HG02885 (cell line): ENCODE measurements around the gene GGA2.
"Not testable (repeated sequence)": the region's sequence is repeated elsewhere in the genome, so short reads cannot be mapped to it uniquely, and the experiment has no call there.

Experiments
- ATAC-seq: cut with Tn5 transposase; IDR thresholded peaks from one replicate; pipeline ENCODE4 v1.9.1; 2021; ENCODE audit warnings: mild to moderate bottlenecking; ENCODE audit not compliant: unreplicated experiment, poor library complexity

The GGA2 gene

DNA sequence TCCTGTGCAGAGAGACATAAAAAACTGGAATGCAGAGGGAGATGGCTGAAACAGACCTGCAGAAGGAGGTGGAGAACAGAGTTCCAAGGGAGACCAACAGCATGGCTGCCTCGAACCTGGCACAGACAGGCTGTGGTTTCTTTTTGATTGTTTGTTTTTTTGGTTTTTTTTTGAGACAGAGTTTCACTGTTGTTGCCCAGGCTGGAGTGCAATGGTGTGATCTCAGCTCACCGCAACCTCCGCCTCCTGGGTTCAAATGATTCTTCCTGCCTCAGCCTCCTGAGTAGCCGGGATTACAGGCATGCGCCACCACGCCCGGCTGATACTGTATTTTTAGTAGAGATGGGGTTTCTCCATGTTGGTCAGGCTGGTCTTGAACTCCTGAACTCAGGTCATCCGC lies 26.8 kb downstream of the GGA2 start:
- not testable (repeated sequence) for ATAC-seq

DNA sequence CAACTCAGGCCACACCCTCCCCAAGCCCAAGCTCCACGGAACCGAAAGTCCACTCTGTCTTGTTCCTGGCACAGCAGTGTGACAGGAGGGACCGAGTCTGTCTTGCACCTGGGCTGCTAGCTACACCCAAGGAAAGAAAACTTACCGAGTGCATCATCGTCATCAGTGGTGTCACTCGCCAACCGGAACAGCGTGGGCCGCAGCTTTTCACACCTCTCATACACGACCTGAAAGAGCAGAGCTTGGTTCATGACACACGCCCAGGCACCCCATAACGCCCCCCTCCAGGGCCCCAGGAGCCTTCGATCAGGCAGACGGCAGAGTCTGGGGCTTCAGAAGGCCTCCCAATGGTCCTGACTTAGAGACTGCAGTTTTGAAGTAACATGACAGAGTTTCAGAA lies 27.5 kb downstream of the GGA2 start:
- no peak for ATAC-seq

DNA sequence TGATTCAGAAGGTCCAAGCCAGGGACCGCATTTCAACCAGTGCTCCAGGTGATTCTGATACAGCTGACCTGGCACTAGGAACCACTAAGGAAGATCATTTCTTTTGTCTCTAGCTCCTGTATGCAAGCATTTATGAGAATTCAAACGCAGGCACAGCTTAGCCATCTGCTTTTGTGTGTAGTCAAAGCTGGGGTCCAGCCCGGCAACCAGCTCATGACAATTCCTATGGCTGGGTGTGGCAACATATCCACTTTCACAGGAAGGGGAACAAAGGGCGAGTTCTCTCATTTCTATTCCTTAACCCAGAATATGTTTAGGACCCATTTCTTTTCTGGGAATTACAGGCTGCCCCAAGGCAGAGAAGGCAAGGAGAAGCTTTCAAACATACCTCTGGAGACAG lies 30.0 kb downstream of the GGA2 start:
- no peak for ATAC-seq

DNA sequence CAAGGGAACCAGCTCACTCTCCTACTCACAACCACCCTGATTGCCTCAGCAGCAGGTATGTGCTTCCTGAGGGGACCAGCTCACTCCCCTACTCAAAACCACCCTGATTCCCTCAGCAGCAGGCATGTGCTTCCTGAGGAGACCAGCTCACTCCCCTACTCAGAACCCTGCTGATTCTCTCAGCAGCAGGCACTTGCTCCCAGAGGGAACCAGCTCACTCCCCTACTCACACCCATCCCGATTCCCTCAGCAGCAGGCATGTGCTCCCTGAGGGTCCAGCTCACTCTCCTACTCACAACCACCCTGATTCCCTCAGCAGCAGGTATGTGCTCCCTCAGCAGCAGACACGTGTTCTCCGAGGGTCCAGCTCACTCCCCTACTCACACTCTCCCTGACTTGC lies 31.2 kb downstream of the GGA2 start:
- no peak for ATAC-seq

DNA sequence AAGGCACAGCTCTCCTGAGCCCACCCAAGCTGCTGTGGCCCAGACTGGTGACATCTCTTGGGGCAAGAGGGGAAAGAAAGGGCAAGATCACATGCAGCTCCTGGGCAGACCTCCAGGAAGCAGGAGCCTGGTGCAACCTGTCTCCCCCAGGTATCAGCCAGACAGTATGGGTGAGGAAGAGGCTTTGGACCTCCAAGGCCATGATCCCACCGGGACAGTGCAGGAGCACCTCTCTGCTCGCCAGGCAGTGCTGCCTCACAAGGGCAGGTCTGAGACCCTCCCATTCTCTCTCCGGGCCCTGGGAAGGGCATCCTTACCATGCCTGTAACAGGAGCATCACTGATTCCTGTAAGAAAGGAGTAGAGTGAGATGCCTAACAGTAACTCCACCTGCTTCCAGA lies 31.7 kb downstream of the GGA2 start:
- ATAC-seq: no peak

DNA sequence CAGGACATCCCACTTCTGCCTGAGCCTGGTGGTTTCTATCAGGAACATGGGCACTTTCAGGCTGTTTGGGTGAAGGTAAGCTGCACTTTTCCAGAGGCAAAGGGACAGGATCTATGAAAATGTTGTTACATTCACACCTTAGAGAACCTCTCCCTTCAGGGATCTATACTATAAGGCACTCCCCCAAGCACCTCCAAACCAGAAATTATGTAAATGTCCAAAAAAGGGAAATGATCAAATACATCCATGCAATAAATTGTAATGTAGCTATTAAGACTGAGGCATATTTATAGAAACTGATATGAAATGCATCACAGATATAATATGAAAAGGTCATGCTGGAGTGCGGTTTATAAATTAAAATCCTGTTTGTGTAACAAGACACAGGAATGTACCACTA lies 34.0 kb downstream of the GGA2 start:
- no peak for ATAC-seq

DNA sequence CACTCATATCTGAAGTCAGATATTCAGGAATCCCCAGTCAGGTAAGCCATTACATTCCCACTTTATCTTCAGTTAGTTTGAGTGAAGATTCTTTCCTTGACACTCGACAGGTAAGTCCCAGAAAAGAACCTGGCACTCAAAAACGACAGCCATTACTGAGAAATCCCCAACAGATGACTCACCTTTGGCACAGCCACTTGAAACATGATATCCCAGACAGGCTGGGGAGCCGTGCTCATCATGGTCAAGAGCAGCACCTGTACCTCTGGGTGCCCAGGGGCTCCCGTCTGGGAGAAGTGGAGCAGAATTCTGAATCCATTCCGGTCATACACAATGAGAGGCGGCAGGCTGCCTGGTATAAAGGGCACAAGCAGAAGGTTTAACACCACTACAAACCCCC lies 40.5 kb downstream of the GGA2 start:
- no peak for ATAC-seq

DNA sequence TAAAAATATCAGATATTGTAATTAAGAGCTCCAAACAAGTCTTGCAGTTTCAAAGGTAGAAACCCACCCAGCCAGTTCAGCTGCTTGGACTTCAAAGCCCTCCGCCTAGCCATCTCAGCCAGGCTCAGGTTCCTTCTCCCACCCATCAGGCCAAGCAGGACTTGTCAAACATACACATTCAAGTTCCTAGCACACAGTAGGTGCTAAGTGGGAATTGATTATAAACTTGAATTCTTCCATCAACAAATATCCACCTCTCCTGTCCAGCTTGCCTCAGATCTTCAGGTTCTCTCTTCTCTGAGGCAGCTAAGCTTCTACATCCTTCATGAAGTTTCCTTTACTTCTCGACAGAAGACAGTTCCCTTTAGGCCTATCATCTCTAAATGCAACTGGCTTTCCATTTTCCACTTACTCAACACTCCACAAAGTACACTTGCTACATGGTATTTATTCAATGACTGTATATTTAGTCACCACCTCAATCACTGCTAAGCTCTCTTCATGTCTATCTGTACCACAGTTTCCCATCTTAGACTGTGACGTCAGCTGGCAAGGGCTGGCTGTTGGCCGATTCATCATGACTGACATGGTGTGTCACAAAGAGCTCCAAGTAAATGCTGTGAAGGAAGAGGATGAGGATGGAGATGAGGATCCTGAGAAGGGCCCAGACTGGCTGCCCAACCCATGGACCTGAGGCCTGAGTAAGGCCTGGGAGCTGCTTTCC lies 44.0 kb downstream of the GGA2 start:
- no peak for ATAC-seq

DNA sequence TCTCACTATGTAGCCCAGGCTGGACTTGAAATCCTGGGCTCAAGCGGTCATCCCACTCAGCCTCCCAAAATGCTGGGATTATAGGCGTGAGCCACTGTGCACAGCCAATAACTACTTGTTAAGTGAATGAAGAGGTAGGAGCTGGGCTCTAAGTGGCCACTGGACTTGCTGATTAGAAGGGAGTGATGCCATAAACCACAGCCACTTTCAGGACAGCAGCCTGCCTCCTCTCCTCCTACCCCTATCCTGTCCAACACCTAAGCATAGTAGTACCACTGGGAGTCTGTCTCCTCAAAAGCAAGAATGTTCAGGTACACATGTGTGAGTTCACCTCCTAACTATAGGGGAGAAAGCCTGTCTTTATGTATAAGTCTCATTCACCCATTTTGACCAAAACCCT lies 45.1 kb downstream of the GGA2 start:
- ATAC-seq: no peak

DNA sequence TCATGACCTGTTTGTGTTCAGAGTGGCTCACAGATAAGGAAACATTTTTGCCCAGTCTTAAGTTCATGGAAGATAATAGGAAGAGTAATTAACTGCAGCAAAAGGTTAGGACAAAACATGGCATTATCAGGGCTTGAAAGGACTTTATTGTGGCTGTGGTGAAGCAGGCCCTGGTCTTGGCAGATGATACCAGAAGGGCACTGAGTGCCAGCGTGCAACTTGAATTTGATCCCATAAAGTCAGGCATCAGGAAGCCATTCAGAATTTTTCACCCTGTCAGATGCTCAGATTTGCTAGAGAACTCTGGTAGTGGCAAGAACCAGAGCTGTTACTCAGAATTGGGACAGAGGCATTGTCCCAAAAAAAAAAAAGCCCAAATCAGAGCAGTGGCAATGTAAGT lies 46.1 kb downstream of the GGA2 start:
- ATAC-seq: no peak

DNA sequence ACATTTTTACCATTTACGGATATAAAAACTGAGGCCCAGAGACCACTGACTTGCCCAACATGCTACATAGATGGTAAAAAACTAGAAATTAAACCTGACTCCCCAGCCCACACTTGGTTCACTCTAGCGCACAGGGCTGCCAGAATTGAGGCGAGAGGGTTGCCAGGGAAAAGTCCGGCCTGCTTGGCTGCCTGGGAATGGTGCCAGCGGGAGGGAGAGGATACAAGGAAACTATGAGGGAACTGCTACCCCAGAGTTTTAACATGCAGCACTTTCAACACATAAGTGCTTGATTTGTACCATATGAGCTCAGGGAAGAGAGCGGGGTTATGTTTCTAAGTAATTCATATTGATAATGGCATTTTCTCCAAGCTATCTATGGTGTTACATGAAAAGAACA lies 47.3 kb downstream of the GGA2 start:
- not testable (repeated sequence) for ATAC-seq

DNA sequence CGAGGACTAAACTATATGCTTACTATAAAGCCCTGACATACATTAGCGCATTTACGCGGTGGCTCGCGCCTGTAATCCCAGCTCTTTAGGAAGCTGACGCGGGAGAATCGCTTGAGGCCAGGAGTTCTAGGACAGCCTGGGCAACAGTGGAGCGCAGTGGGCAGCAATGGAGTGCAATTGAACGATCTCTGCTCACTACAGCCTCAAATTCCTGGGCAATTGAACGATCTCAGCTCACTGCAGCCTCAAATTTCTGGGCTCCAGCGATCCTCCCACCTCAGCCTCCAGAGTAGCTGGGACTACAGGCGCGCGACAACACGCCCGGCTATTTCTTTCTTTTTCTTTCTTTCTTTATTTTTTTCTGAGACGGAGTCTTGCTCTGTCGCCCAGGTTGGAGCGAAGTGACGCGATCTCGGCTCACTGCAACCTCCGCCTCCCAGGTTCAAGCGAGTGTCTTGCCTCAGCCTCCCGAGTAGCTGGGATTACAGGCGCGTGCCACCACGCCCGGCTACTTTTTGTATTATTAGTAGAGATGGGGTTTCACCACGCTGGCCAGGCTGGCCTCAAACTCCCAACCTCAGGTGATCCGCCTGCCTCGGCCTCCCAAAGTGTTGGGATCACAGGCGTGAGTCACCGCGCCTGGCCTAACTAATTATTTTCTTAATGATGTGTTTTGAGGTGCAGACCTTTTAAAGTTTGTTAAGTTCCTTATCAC lies 56.8 kb downstream of the GGA2 start:
- peak; percentile 19 for ATAC-seq

DNA sequence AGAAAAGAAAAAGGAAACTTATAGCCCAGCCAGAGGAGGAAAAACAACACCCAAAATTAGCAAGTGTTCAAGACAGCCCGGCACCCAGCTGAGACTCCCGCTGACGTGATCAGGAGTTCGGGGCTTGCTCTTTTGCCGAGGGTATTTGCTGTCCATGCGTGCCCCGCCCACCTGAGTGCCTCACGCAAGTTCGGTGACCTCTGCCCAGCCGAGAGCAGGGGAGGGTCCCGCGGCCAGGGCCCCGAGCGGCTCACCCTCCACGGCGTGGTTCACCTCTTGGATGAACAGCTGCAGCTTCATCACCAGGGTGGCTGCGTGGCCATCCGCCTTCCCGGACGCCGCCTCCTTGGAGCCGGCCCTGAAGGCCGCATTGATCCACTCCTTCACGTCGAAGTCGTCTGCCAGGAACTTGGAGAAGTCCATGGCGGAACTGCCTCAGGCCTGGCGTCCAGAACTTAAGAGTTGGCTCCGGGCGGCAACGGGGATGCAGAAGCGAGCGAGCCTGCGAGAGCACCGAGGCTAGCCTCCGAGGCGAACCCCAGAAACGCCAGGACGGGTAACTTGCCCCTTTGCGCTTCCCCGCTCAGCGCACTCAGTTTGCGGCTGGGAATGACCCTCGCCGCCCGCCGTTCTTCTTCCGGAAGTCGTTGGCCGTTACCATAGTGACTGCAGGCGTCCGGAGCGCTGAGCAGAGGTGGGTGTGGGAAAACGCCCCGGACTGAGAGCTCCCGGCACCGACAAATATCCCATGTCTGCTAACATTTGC lies 57.5 kb downstream of the GGA2 start, which contains the start of gene COG7:
TSS of gene COG7 (minus strand) at position 618 of the 766 bp plus-strand sequence. CDS start at position 423, 195 bp downstream.
- peak; percentile 81 for ATAC-seq

DNA sequence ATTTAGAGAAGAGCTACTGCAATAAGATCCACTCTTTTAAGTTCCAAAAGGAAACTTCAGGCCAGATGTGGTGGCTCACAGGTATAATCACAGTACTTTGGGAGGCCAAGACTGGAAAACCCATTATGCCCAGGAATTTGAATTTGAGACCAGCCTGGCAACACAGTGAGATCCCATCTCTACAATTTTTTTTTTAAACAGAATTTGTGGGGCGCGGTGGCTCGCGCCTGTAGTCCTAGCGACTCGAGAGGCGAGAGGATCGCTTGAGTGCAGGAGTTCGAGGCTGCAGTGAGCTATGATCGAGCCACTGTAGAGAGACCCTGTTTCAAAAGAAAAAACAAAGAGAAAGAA lies 58.1 kb downstream of the GGA2 start:
- ATAC-seq: no peak

DNA sequence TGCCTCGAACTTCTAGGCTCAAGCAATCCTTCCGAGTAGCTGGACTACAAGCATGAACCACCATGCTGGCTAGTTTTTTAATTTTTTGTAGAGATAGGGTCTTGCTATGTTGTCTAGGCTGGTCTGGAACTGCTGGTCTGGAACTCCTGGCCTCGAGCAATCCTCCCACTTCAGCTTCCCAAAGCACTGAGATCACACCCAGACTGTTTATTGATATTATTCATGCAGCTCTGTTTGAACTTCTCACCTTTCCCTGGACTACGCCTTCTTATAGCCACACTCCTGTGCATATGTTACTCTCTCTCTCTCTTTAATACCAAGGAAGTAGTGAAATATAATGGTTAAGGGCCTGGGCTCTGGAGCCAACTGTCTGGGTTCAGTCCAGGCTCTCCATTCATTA lies 61.9 kb downstream of the GGA2 start:
- ATAC-seq: no peak

DNA sequence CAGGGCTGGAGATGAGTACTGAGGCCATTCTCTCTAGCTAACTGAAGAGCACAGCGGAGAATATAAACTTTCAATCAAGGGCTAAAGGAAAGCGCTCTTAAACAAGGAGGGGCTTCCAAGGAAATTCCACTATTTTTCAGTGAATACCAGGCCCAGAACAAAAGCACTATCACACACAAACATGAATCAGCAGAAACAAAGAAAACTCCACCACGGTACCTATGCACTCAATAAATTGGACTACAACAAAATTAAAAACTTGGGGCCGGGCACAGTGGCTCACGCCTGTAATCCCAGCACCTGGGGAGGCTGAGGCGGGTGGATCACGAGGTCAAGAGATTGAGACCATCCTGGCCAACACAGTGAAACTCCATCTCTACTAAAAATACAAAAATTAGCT lies 72.8 kb downstream of the GGA2 start:
- ATAC-seq: not testable (repeated sequence)

DNA sequence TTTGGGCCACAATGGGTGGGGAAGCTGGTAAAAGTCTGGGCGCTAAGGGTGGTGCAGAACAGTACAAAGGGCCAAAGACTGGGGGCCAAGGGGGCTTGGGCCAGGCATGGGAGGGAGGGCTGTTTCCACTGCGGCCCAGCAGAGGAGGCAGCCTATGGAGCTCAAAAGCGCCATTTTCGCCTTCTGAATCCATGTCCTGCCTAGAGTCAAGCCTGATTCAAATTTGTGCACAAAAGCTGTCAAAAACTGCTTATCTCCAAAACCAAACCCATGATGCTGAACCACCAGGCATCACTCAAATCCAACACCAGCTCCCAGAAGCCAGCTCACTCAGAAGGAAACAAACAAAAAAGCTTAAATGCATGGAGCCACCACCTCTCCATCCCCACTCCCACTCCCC lies 73.3 kb downstream of the GGA2 start:
- ATAC-seq: no peak

DNA sequence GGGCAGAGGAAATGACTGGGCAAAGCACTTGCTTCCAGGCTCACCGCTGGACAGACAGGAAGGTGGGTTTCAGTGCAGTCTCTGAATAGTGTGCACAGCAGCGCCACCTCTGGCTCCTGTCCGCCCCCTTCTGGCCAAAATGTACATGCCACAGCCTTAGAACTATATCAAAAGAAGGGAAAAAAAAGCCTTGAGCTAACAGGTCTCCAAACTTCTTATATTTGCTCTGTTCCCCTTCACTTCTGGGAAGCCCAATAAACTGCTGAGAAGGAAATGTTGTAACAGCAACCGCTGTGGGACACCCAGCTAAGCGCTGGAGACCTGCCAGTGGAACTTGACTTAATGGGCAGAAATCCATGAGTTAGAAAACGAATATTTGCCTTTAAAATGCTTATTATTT lies 74.8 kb downstream of the GGA2 start:
- no peak for ATAC-seq

DNA sequence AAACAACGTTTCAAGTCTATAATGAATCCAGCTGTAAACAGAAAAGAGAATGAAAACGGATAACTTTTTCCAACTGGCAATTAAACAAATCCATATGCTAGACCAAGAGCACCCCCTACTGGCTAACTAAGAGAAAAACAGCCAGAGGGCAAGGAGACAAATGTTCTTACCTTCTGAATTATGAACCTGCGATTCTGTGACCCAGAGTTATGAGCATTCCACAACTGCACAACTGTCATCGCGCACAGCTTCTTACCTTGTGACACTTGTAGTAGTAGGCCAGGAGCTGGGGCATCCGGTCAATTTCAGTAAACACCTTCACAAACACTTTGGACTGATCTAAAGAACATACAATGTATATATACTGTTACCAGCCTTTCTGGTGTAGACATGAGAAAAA lies 75.9 kb downstream of the GGA2 start:
- ATAC-seq: no peak

DNA sequence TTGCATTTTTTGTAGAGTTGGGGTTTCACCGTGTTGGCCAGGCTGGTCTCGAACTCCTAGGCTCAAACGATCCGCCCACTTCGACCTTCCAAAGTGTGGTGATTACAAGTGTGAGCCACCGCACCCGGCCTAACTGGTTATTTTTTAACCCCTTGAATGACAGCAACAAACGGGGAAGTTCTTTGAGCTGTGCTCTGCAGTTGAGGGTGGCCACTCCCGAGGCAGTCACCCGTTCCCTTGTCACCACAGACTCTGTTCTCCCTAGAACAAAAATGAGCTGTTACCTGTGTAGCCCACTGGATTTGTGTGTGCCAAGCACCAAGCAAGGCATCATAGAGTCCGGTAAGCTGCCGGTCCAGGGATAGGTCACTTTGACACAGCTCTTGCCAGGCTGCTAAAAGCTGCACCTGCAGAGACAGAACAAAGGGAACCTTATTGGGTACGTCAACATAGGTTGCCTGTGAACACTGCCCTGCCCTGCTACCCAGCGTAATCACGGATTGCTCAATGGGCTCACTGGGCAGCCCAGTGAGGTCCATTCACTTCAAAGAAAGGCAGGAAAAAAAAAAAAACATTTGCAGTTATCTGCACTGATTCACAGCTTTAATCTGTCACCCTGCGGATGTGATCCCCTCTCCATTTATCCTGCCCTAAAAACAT lies 76.9 kb downstream of the GGA2 start:
- ATAC-seq: no peak
